Glutamatergic neuron (in vitro differentiated cells): ENCODE measurements around the gene UQCRC1. TPM values are rescaled to one million over a fixed set of nuclear protein-coding genes. Genes with fewer than 3 reads are reported as not detected.
A peak's percentile ranks its signal among the peaks of the same experiment; 100 is the strongest.

Source experiments
- DNase-seq: peaks from one replicate; pipeline ENCODE4 v3.0.0; 2022
- H3K27ac Mint-ChIP-seq: one replicate; pipeline ENCODE4 v1.8.0; 2020; ENCODE audit warnings: mild to moderate bottlenecking, mixed read lengths, inconsistent platforms; ENCODE audit not compliant: unreplicated experiment
- H3K27me3 Mint-ChIP-seq: one replicate; pipeline ENCODE4 v1.8.0; 2020; ENCODE audit warnings: mild to moderate bottlenecking, moderate library complexity, mixed read lengths, inconsistent platforms; ENCODE audit not compliant: unreplicated experiment
- H3K36me3 Mint-ChIP-seq: one replicate; pipeline ENCODE4 v1.8.0; 2020; ENCODE audit warnings: mild to moderate bottlenecking, mixed read lengths, inconsistent platforms; ENCODE audit not compliant: unreplicated experiment
- H3K4me1 Mint-ChIP-seq: one replicate; pipeline ENCODE4 v1.8.0; 2020; ENCODE audit warnings: mild to moderate bottlenecking, low read depth, mixed read lengths, inconsistent platforms; ENCODE audit not compliant: unreplicated experiment
- H3K4me3 Mint-ChIP-seq: one replicate; pipeline ENCODE4 v1.8.0; 2020; ENCODE audit warnings: mild to moderate bottlenecking, mixed read lengths, inconsistent platforms; ENCODE audit not compliant: unreplicated experiment
- H3K9me3 Mint-ChIP-seq: one replicate; pipeline ENCODE4 v1.8.0; 2020; ENCODE audit warnings: mild to moderate bottlenecking, moderate library complexity, mixed read lengths, inconsistent platforms; ENCODE audit not compliant: unreplicated experiment
- CTCF ChIP-seq: fragments of 200-600 bp; sonication (generic); IDR thresholded peaks from one replicate; pipeline ENCODE4 v1.5.0; 2021; ENCODE audit not compliant: partially characterized antibody, unreplicated experiment
- total RNA-seq: library from RNA; stranded (reverse); fragmentation: NEBNext Ultra II Directional; extraction: Animal tissue kit (Norgen Biotek cat#: 25700); gene quantifications from one replicate; pipeline ENCODE4 v1.2.1, GENCODE V29; 2021; ENCODE audit not compliant: unreplicated experiment

Gene UQCRC1
- total RNA-seq, 1 donor from 2014 or later, result 242 TPM

GRCh38 chr3:48563382-48563918 lies 46.0 kb downstream of the UQCRC1 start, which contains the start of gene UCN2:
Gene UCN2 (minus strand): TSS chr3:48563781. CDS start chr3:48563124, 657 bp downstream.
- peak within 1 kb of the TSS; percentile 99 for H3K27ac Mint-ChIP-seq
- TF ChIP-seq CTCF, result no peak
- peaks cover 31% of the 10 kb centered on the region for H3K27me3 Mint-ChIP-seq
- H3K9me3 Mint-ChIP-seq, result peaks cover 24% of the 10 kb centered on the region
- peak within 1 kb of the TSS; percentile 75 for H3K4me3 Mint-ChIP-seq
- DNase-seq, result peak; percentile 50
- H3K4me1 Mint-ChIP-seq, result peaks cover 47% of the 10 kb centered on the region
- no peaks in the 10 kb centered on the region for H3K36me3 Mint-ChIP-seq

GRCh38 chr3:48562367-48563095 lies 46.9 kb downstream of the UQCRC1 start:
- peaks cover 30% of the 10 kb centered on the region for H3K27me3 Mint-ChIP-seq
- peaks cover 50% of the 10 kb centered on the region for H3K4me1 Mint-ChIP-seq
- H3K27ac Mint-ChIP-seq, result peak overlapping the region; percentile 99
- no peaks in the 10 kb centered on the region for H3K36me3 Mint-ChIP-seq
- peak overlapping the region; percentile 75 for H3K4me3 Mint-ChIP-seq
- DNase-seq, result peak; percentile 53
- H3K9me3 Mint-ChIP-seq, result peaks cover 22% of the 10 kb centered on the region
- no peak for TF ChIP-seq CTCF

GRCh38 chr3:48561045-48561736 lies 48.3 kb downstream of the UQCRC1 start:
- Mint-ChIP-seq H3K4me3 (peak overlapping the region; percentile 80), H3K36me3 (no peaks in the 10 kb centered on the region), H3K27ac (peak overlapping the region; percentile 97), H3K27me3 (peaks cover 28% of the 10 kb centered on the region), H3K4me1 (peaks cover 47% of the 10 kb centered on the region), H3K9me3 (peaks cover 20% of the 10 kb centered on the region)
- peak; percentile 81 for DNase-seq
- TF ChIP-seq CTCF, result peak; percentile 38

GRCh38 chr3:48560648-48561018 lies 48.8 kb downstream of the UQCRC1 start:
- Mint-ChIP-seq H3K36me3 (no peaks in the 10 kb centered on the region), H3K4me1 (peaks cover 48% of the 10 kb centered on the region), H3K27me3 (peaks cover 28% of the 10 kb centered on the region), H3K4me3 (peak overlapping the region; percentile 80), H3K27ac (peak overlapping the region; percentile 97), H3K9me3 (peaks cover 20% of the 10 kb centered on the region)
- peak; percentile 53 for DNase-seq
- TF ChIP-seq CTCF, result no peak
